Ascending aorta (tissue), 2 donors: ENCODE measurements around the gene TRAPPC6A. TPM values are rescaled to one million over a fixed set of nuclear protein-coding genes. Genes with fewer than 3 reads are reported as not detected.

Experiments
- DNase-seq, 2 donors: peaks; one replicate each; pipeline ENCODE4 v3.0.0-alpha.2; 2019; ENCODE audit warnings: low spot score in 2 of 2
- H3K27ac ChIP-seq, 2 donors: fragments of 200-600 bp; sonication (generic); one replicate each; pipeline ENCODE4 v1.5.1; 2016 to 2017; ENCODE audit warnings: mild to moderate bottlenecking in 1 of 2
- H3K27me3 ChIP-seq: fragments of 200-600 bp; sonication (generic); one replicate; pipeline ENCODE4 v1.5.1; 2017
- H3K36me3 ChIP-seq, 2 donors: fragments of 200-600 bp; sonication (generic); one replicate each; pipeline ENCODE4 v1.5.1; 2016
- H3K4me1 ChIP-seq, 2 donors: fragments of 200-600 bp; sonication (generic); one replicate each; pipeline ENCODE4 v1.5.1; 2016 to 2017; ENCODE audit warnings: mild to moderate bottlenecking in 1 of 2
- H3K4me3 ChIP-seq, 2 donors: fragments of 200-600 bp; sonication (generic); one replicate each; pipeline ENCODE4 v1.5.1; 2016 to 2017; ENCODE audit warnings: mild to moderate bottlenecking in 1 of 2
- H3K9me3 ChIP-seq, 2 donors: fragments of 200-600 bp; sonication (generic); one replicate each; pipeline ENCODE4 v1.5.1; 2016
- CTCF ChIP-seq, 3 experiments: fragments of 200-600 bp in 2 of 3; fragments of 450-650 bp in 1 of 3; sonication (generic) in 2 of 3; IDR thresholded peaks; one replicate each; pipeline ENCODE4 v1.5.1; 2016 to 2019; ENCODE audit warnings: antibody characterized with exemption in 3 of 3, mild to moderate bottlenecking in 1 of 3, moderate library complexity in 1 of 3
- intact Hi-C: fragments of 100-400 bp; cut with DNase I; formaldehyde crosslinking; loops from one replicate; pipeline ENCODE4 v1.15.1; 2023
- total RNA-seq: library from RNA; depleted of rRNA; stranded (reverse); fragments of >200 nt; gene quantifications from one replicate; pipeline ENCODE4 v1.1.0, GENCODE V29; 2016

TRAPPC6A gene
- total RNA-seq, 1 donor from 2014 or later = 18.3 TPM

GRCh38 chr19:45213031-45213430, 35.0 kb upstream of the TRAPPC6A start:
- H3K27ac ChIP-seq = no peak overlapping the region
- no peaks in the 10 kb centered on the region for H3K4me1 ChIP-seq
- H3K4me3 ChIP-seq = no peak overlapping the region
- intact Hi-C loops = no loop called here
- no peak for DNase-seq
- H3K36me3 ChIP-seq = no peaks in the 10 kb centered on the region
- no peak for TF ChIP-seq CTCF (IDR thresholded peaks at IDR 0.05)
- no peaks in the 10 kb centered on the region for H3K9me3 ChIP-seq
- H3K27me3 ChIP-seq = peaks cover 5% of the 10 kb centered on the region

GRCh38 chr19:45211751-45212381, 33.8 kb upstream of the TRAPPC6A start:
- intact Hi-C loops = no loop called here
- no peak for DNase-seq
- Histone ChIP-seq H3K4me3 (no peak overlapping the region), H3K27me3 (no peaks in the 10 kb centered on the region), H3K9me3 (no peaks in the 10 kb centered on the region), H3K36me3 (no peaks in the 10 kb centered on the region), H3K27ac (peak overlapping the region in 1 of 2 donors; percentile 25), H3K4me1 (no peaks in the 10 kb centered on the region)
- TF ChIP-seq CTCF (IDR thresholded peaks at IDR 0.05) = no peak

- no peaks in the 10 kb centered on the region for H3K36me3 ChIP-seq
- no peak overlapping the region for H3K4me3 ChIP-seq
- no peaks in the 10 kb centered on the region for H3K9me3 ChIP-seq
- DNase-seq = no peak
- intact Hi-C loops = no loop called here
- TF ChIP-seq CTCF (IDR thresholded peaks at IDR 0.05) = no peak
- no peak overlapping the region for H3K27ac ChIP-seq
- no peaks in the 10 kb centered on the region for H3K27me3 ChIP-seq
- H3K4me1 ChIP-seq = no peaks in the 10 kb centered on the region
Observed at GRCh38 chr19:45206328-45206727, 28.3 kb upstream of the TRAPPC6A start.

- H3K4me3 ChIP-seq = no peak overlapping the region
- no peaks in the 10 kb centered on the region for H3K4me1 ChIP-seq
- no peak for TF ChIP-seq CTCF (IDR thresholded peaks at IDR 0.05)
- no peaks in the 10 kb centered on the region for H3K9me3 ChIP-seq
- H3K27me3 ChIP-seq = no peaks in the 10 kb centered on the region
- no peaks in the 10 kb centered on the region for H3K36me3 ChIP-seq
- no peak overlapping the region for H3K27ac ChIP-seq
- intact Hi-C loops = no loop called here
- no peak for DNase-seq
Observed at GRCh38 chr19:45205810-45206209, 27.8 kb upstream of the TRAPPC6A start.

- DNase-seq = no peak
- H3K27ac ChIP-seq = no peak overlapping the region
- no peak for TF ChIP-seq CTCF (IDR thresholded peaks at IDR 0.05)
- intact Hi-C loops = no loop called here
- H3K36me3 ChIP-seq = no peaks in the 10 kb centered on the region
- no peaks in the 10 kb centered on the region for H3K27me3 ChIP-seq
- no peaks in the 10 kb centered on the region for H3K9me3 ChIP-seq
- no peaks in the 10 kb centered on the region for H3K4me1 ChIP-seq
- H3K4me3 ChIP-seq = no peak overlapping the region
Observed at GRCh38 chr19:45202637-45203036, 24.6 kb upstream of the TRAPPC6A start.

- H3K27me3 ChIP-seq = no peaks in the 10 kb centered on the region
Observed at GRCh38 chr19:45200568-45200967, 22.5 kb upstream of the TRAPPC6A start.

More at GRCh38 chr19:45200568-45200967, 22.5 kb upstream of the TRAPPC6A start:
- H3K36me3 ChIP-seq = no peaks in the 10 kb centered on the region
- no peak for DNase-seq
- intact Hi-C loops = no loop called here
- H3K4me3 ChIP-seq = no peak overlapping the region
- no peaks in the 10 kb centered on the region for H3K9me3 ChIP-seq
- H3K27ac ChIP-seq = no peak overlapping the region
- no peak for TF ChIP-seq CTCF (IDR thresholded peaks at IDR 0.05)
- no peaks in the 10 kb centered on the region for H3K4me1 ChIP-seq
